Globus pallidus (tissue), 1 donor: ENCODE results near the gene ZBTB48.
A peak's percentile ranks its signal among the peaks of the same experiment; 100 is the strongest.
"Not testable (repeated sequence)": the region's sequence is repeated elsewhere in the genome, so short reads cannot be mapped to it uniquely, and the experiment has no call there.

Experiments used
- DNase-seq: peaks from one replicate; pipeline ENCODE4 v3.0.0-alpha.2; 2015; ENCODE audit warnings: low spot score

Gene ZBTB48

GRCh38 chr1:6591222-6591621 is 11.4 kb downstream of the ZBTB48 start:
- no peak for DNase-seq

- DNase-seq = no peak
Observed at GRCh38 chr1:6591644-6592043, 11.8 kb downstream of the ZBTB48 start.

GRCh38 chr1:6592441-6592840 is 12.6 kb downstream of the ZBTB48 start:
- no peak for DNase-seq

- no peak for DNase-seq
Observed at GRCh38 chr1:6592865-6593593, 13.2 kb downstream of the ZBTB48 start.

- DNase-seq = no peak
Observed at GRCh38 chr1:6593810-6594209, 14.0 kb downstream of the ZBTB48 start.

GRCh38 chr1:6594977-6595740 is 15.4 kb downstream of the ZBTB48 start:
- no peak for DNase-seq

- DNase-seq = no peak
Observed at GRCh38 chr1:6596351-6596750, 16.6 kb downstream of the ZBTB48 start.

- no peak for DNase-seq
Observed at GRCh38 chr1:6596886-6597776, 17.3 kb downstream of the ZBTB48 start.

GRCh38 chr1:6597777-6598131 is 18.0 kb downstream of the ZBTB48 start:
- DNase-seq = no peak

- no peak for DNase-seq
Observed at GRCh38 chr1:6599141-6599975, 19.6 kb downstream of the ZBTB48 start.

- DNase-seq = not testable (repeated sequence)
Observed at GRCh38 chr1:6599991-6600390, 20.2 kb downstream of the ZBTB48 start.

GRCh38 chr1:6600410-6601048 is 20.7 kb downstream of the ZBTB48 start:
- no peak for DNase-seq

GRCh38 chr1:6601049-6601922 is 21.5 kb downstream of the ZBTB48 start:
- peak; percentile 83 for DNase-seq

- peak; percentile 62 for DNase-seq
Observed at GRCh38 chr1:6601923-6602668, 22.3 kb downstream of the ZBTB48 start.

- DNase-seq = peak; percentile 92
Observed at GRCh38 chr1:6602669-6603237, 23.0 kb downstream of the ZBTB48 start, which contains the start of gene KLHL21. KLHL21 (minus strand) TSS chr1:6602869; CDS start chr1:6602817, 52 bp downstream.

- DNase-seq = peak; percentile 91
Observed at GRCh38 chr1:6603238-6603914, 23.6 kb downstream of the ZBTB48 start.

GRCh38 chr1:6603915-6604558 is 24.2 kb downstream of the ZBTB48 start:
- peak; percentile 66 for DNase-seq
